ENCODE measurements around the gene LRR1.
"Not testable (repeated sequence)": the region's sequence is repeated elsewhere in the genome, so short reads cannot be mapped to it uniquely, and the experiment has no call there.

The LRR1 gene

GRCh38 chr14:49612251-49612650, 13.5 kb downstream of the LRR1 start:
- no peak for DNase-seq (ENCODE audit: low read depth)
- no peak overlapping the region for H3K4me3 ChIP-seq (ENCODE audit: low read depth, low read length)
- TF ChIP-seq CTCF (IDR thresholded peaks at IDR 0.05; ENCODE audit: control insufficient read depth, extremely low read depth, insufficient read depth), result no peak

- no peak overlapping the region for H3K4me3 ChIP-seq (ENCODE audit: low read depth, low read length)
- no peak for DNase-seq (ENCODE audit: low read depth)
- no peak for TF ChIP-seq CTCF (IDR thresholded peaks at IDR 0.05; ENCODE audit: control insufficient read depth, extremely low read depth, insufficient read depth)
Observed at GRCh38 chr14:49612671-49613070, 13.9 kb downstream of the LRR1 start.

- TF ChIP-seq CTCF (IDR thresholded peaks at IDR 0.05; ENCODE audit: control insufficient read depth, extremely low read depth, insufficient read depth), result no peak
- DNase-seq (ENCODE audit: low read depth), result no peak
- H3K4me3 ChIP-seq (ENCODE audit: low read depth, low read length), result no peak overlapping the region
Observed at GRCh38 chr14:49614196-49614595, 15.5 kb downstream of the LRR1 start.

GRCh38 chr14:49615776-49616175, 17.0 kb downstream of the LRR1 start:
- no peak overlapping the region for H3K4me3 ChIP-seq (ENCODE audit: low read depth, low read length)
- no peak for DNase-seq (ENCODE audit: low read depth)
- no peak for TF ChIP-seq CTCF (IDR thresholded peaks at IDR 0.05; ENCODE audit: control insufficient read depth, extremely low read depth, insufficient read depth)

GRCh38 chr14:49617852-49618519, 19.2 kb downstream of the LRR1 start:
- no peak for TF ChIP-seq CTCF (IDR thresholded peaks at IDR 0.05; ENCODE audit: control insufficient read depth, extremely low read depth, insufficient read depth)
- DNase-seq (ENCODE audit: low read depth), result no peak
- no peak overlapping the region for H3K4me3 ChIP-seq (ENCODE audit: low read depth, low read length)

- H3K4me3 ChIP-seq (ENCODE audit: low read depth, low read length), result peak overlapping the region; percentile 77
- DNase-seq (ENCODE audit: low read depth), result not testable (repeated sequence)
Observed at GRCh38 chr14:49619273-49619672, 20.5 kb downstream of the LRR1 start.

- TF ChIP-seq CTCF (IDR thresholded peaks at IDR 0.05; ENCODE audit: control insufficient read depth, extremely low read depth, insufficient read depth), result no peak
- peak overlapping the region; percentile 77 for H3K4me3 ChIP-seq (ENCODE audit: low read depth, low read length)
- DNase-seq (ENCODE audit: low read depth), result no peak
Observed at GRCh38 chr14:49619730-49620129, 21.0 kb downstream of the LRR1 start.
